Measurements from ENCODE around the gene USP35. TPM values are rescaled to one million over a fixed set of nuclear protein-coding genes. Genes with fewer than 3 reads are reported as not detected.

Gene USP35, protein sequence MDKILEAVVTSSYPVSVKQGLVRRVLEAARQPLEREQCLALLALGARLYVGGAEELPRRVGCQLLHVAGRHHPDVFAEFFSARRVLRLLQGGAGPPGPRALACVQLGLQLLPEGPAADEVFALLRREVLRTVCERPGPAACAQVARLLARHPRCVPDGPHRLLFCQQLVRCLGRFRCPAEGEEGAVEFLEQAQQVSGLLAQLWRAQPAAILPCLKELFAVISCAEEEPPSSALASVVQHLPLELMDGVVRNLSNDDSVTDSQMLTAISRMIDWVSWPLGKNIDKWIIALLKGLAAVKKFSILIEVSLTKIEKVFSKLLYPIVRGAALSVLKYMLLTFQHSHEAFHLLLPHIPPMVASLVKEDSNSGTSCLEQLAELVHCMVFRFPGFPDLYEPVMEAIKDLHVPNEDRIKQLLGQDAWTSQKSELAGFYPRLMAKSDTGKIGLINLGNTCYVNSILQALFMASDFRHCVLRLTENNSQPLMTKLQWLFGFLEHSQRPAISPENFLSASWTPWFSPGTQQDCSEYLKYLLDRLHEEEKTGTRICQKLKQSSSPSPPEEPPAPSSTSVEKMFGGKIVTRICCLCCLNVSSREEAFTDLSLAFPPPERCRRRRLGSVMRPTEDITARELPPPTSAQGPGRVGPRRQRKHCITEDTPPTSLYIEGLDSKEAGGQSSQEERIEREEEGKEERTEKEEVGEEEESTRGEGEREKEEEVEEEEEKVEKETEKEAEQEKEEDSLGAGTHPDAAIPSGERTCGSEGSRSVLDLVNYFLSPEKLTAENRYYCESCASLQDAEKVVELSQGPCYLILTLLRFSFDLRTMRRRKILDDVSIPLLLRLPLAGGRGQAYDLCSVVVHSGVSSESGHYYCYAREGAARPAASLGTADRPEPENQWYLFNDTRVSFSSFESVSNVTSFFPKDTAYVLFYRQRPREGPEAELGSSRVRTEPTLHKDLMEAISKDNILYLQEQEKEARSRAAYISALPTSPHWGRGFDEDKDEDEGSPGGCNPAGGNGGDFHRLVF
- total RNA-seq = 21.4 and 26.2 TPM in 2 replicates

DNA sequence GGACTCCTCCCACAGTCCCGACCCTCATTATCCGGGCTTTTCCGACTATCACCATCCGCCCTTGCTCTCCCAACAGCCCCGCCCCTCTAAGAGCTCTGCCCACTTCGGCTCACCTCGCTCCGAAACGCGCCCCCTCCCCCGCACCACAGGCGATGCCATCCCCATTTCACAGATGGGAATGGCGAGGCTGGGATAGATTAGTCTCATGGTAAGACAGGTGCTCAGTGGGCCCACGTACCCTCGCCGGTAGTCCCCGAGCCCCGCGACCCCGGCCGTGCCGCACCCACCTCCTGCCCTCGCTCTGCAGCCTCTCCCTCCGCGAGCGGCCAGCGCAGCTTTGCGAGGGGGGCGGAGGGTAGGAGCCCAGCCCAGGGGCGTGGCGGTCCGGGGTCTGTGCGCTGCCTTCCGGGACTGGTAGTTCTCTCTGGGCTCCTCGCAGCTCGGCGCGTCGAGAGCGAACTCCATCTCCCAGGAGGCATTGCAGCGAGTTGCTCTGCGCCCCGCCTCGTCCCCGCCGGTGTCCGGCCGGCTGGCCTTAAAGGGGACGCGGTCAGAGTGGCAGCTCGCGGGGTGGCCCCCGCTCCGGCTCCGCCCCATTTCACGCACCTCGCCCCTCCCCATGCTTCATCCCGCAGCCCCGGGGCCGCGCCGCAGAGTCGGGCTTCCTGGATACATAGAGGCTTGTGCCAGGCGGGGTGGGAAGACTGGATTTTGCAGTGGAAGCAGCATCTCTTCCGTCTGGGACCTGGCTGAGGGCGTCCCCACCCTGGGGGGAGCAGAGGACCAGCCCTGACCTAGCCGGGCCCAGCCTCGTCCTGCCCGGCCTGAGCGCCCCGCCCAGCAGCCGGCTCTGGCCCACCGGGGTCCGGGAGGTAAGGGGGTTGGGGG is at the start of gene USP35, which contains the start of gene KCTD21:
Gene USP35, plus strand, starts transcription at position 634 of the 888 bp plus-strand sequence. CDS start 7,327 bp downstream, outside the sequence.
Gene KCTD21, minus strand, starts transcription at position 341 of the 888 bp plus-strand sequence. CDS start 14,072 bp downstream, outside the sequence.
- DNase-seq (ENCODE audit: insufficient read length, low spot score, missing footprints) = peak; percentile 99
- Histone ChIP-seq H3K9me3 (ENCODE audit: low read depth, low read length) (no peaks in the 10 kb centered on the region), H3K4me3 (ENCODE audit: insufficient read depth, low read length) (peak within 1 kb of the TSS; percentile 98), H4K20me1 (ENCODE audit: insufficient read depth, low read length) (peaks cover 16% of the 10 kb centered on the region), H3K4me1 (ENCODE audit: insufficient read depth, low read length) (peaks cover 53% of the 10 kb centered on the region), H3K27ac (ENCODE audit: low read depth, low read length) (peak within 1 kb of the TSS; percentile 74), H2AFZ (ENCODE audit: low read length) (peak within 1 kb of the TSS; percentile 82), H3K36me3 (ENCODE audit: insufficient read depth, low read length) (peaks cover 13% of the 10 kb centered on the region), H3K79me2 (ENCODE audit: insufficient read depth, low read length) (peaks cover 81% of the 10 kb centered on the region), H3K27me3 (ENCODE audit: insufficient read depth, low read length) (no peaks in the 10 kb centered on the region), H3K4me2 (ENCODE audit: insufficient read depth, low read length) (peak within 1 kb of the TSS; percentile 90)
- TF ChIP-seq, protein P1, sequence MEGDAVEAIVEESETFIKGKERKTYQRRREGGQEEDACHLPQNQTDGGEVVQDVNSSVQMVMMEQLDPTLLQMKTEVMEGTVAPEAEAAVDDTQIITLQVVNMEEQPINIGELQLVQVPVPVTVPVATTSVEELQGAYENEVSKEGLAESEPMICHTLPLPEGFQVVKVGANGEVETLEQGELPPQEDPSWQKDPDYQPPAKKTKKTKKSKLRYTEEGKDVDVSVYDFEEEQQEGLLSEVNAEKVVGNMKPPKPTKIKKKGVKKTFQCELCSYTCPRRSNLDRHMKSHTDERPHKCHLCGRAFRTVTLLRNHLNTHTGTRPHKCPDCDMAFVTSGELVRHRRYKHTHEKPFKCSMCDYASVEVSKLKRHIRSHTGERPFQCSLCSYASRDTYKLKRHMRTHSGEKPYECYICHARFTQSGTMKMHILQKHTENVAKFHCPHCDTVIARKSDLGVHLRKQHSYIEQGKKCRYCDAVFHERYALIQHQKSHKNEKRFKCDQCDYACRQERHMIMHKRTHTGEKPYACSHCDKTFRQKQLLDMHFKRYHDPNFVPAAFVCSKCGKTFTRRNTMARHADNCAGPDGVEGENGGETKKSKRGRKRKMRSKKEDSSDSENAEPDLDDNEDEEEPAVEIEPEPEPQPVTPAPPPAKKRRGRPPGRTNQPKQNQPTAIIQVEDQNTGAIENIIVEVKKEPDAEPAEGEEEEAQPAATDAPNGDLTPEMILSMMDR (IDR thresholded peaks at IDR 0.05; ENCODE audit: extremely low read depth, low read depth, low read length) = no peak

DNA sequence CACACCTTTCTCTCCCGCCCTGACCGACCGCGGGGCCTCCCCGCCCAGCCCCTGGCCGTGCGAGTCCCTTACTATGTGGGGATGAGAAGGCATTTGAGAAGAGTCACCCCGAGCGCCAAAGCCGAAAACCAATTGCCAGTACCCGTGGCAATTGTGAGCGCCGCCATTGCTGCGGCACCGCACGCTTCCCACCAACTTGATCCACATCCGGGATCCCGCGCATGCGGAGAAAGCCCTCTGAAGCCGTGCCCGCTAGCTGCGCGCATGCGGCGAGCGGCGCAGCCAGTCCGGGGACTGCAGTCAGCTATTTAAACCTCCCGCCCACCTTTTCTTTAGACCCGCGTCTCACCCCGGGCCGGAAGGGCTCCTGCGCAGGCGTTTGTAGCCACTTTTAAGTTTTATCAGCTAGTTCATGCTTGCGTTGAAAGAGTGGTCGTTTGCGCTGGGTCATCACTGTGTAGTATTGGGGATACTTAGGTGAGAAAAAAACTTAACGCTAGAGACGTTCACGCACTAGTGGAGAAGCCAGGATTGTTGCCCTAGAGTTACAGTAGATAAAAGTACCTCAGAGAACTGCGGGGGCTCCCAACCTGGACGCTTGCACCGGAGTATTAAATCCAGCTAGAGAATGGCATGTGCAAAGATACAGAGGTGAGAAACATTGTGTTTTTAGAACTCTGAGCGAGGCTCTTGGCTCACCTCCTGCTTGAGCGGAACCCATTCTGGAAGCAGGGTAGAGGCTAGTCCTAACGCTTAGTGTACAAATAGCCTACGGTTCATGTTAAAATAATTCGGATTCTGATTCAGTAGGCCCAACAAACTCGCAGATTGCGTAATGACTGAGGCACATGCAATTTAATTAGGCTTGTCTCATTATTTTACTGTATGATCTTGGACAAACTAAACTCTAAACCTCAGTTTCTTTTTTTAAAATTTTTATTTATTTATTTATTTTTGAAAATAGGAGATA is 49.0 kb upstream of the USP35 start, which contains the start of gene ALG8:
Gene ALG8, minus strand, starts transcription at position 205 of the 970 bp plus-strand sequence. Its CDS starts 38 bp downstream, at position 167.
- H3K79me2 ChIP-seq (ENCODE audit: insufficient read depth, low read length) = peaks cover 39% of the 10 kb centered on the region
- peak within 1 kb of the TSS; percentile 84 for H3K4me3 ChIP-seq (ENCODE audit: insufficient read depth, low read length)

More for the DNA sequence above, 49.0 kb upstream of the USP35 start, which contains the start of gene ALG8:
- Histone ChIP-seq H3K36me3 (ENCODE audit: insufficient read depth, low read length) (peaks cover 15% of the 10 kb centered on the region), H3K4me2 (ENCODE audit: insufficient read depth, low read length) (peak within 1 kb of the TSS; percentile 88), H3K4me1 (ENCODE audit: insufficient read depth, low read length) (peaks cover 8% of the 10 kb centered on the region), H3K27me3 (ENCODE audit: insufficient read depth, low read length) (no peaks in the 10 kb centered on the region), H4K20me1 (ENCODE audit: insufficient read depth, low read length) (no peaks in the 10 kb centered on the region), H3K9me3 (ENCODE audit: low read depth, low read length) (no peaks in the 10 kb centered on the region), H3K27ac (ENCODE audit: low read depth, low read length) (peak within 1 kb of the TSS; percentile 85), H2AFZ (ENCODE audit: low read length) (peak within 1 kb of the TSS; percentile 99)
- TF ChIP-seq, protein P1 (IDR thresholded peaks at IDR 0.05; ENCODE audit: extremely low read depth, low read depth, low read length) = no peak
- DNase-seq (ENCODE audit: insufficient read length, low spot score, missing footprints) = peak; percentile 98
